Natural killer cell (primary cell): ENCODE results near the gene NKD1. TPM values are rescaled to one million over a fixed set of nuclear protein-coding genes. Genes with fewer than 3 reads are reported as not detected.
A peak's percentile ranks its signal among the peaks of the same experiment; 100 is the strongest.

ENCODE experiments used
- ATAC-seq, 3 donors: fragments of 150-1000 bp in 2 of 3; fragments of 200-7000 bp in 1 of 3; cut with Tn5 transposase; 1 replicate in 1 of 3; 2 replicates in 2 of 3; pipeline ENCODE4 v1.10.0; 2021; ENCODE audit warnings: mild to moderate bottlenecking in 2 of 3, moderate library complexity in 2 of 3
- DNase-seq, 2 donors: peaks; one replicate each; pipeline versions ENCODE4 v3.0.0 to v3.0.0-alpha.2; 2013 to 2021; ENCODE audit warnings: mixed read lengths in 1 of 2
- H3K27ac ChIP-seq: one replicate; pipeline ENCODE4 v1.5.1; 2013; ENCODE audit warnings: mild to moderate bottlenecking, low read length
- H3K27me3 ChIP-seq: one replicate; pipeline ENCODE4 v1.6.1; 2013; ENCODE audit warnings: low read length; ENCODE audit not compliant: control insufficient read depth, insufficient read depth
- H3K36me3 ChIP-seq: one replicate; pipeline ENCODE4 v1.6.1; 2013; ENCODE audit warnings: low read length; ENCODE audit not compliant: control insufficient read depth, insufficient read depth
- H3K4me1 ChIP-seq: one replicate; pipeline ENCODE4 v1.6.1; 2013; ENCODE audit warnings: low read length; ENCODE audit not compliant: control insufficient read depth, insufficient read depth
- H3K4me3 ChIP-seq: one replicate; pipeline ENCODE4 v1.5.1; 2013; ENCODE audit warnings: low read length
- H3K9me3 ChIP-seq: one replicate; pipeline ENCODE4 v1.6.1; 2013; ENCODE audit warnings: low read length; ENCODE audit not compliant: control insufficient read depth, insufficient read depth
- H3K27ac Mint-ChIP-seq, 2 donors: one replicate each; pipeline ENCODE4 v1.8.0; 2022; ENCODE audit warnings: mild to moderate bottlenecking in 2 of 2, mixed read lengths in 2 of 2, moderate library complexity in 1 of 2
- H3K27me3 Mint-ChIP-seq, 2 donors: one replicate each; pipeline ENCODE4 v1.8.0; 2022; ENCODE audit warnings: low read depth in 2 of 2, mixed read lengths in 2 of 2
- H3K36me3 Mint-ChIP-seq: one replicate; pipeline ENCODE4 v1.8.0; 2022; ENCODE audit warnings: mixed read lengths
- H3K4me1 Mint-ChIP-seq, 2 donors: one replicate each; pipeline ENCODE4 v1.8.0; 2022; ENCODE audit warnings: mixed read lengths in 2 of 2
- H3K4me3 Mint-ChIP-seq: one replicate; pipeline ENCODE4 v1.8.0; 2022; ENCODE audit warnings: mild to moderate bottlenecking, moderate library complexity, mixed read lengths
- H3K9me3 Mint-ChIP-seq, 2 donors: one replicate each; pipeline ENCODE4 v1.8.0; 2022; ENCODE audit warnings: mixed read lengths in 2 of 2
- CTCF ChIP-seq: fragments of 200-600 bp; IDR thresholded peaks from one replicate; pipeline ENCODE4 v1.8.0; 2022; ENCODE audit warnings: antibody characterized with exemption
- WGBS: methylation state at CpG from one replicate; pipeline ENCODE4 v1.1.7; 2013; ENCODE audit warnings: missing lambda C conversion rate; ENCODE audit not compliant: insufficient coverage; 5-methylcytosine and 5-hydroxymethylcytosine counted together
- intact Hi-C: fragments of 100-400 bp; cut with micrococcal nuclease; formaldehyde crosslinking; loops from one replicate; pipeline ENCODE4 v1.14.2; 2022
- total RNA-seq, 4 donors: library from RNA; stranded (reverse); fragments of 120-200 nt in 1 of 4; gene quantifications; one replicate each; pipeline versions ENCODE4 v1.2.3 to v1.2.4, GENCODE V29; 2013 to 2022

NKD1 gene
- total RNA-seq, 3 donors from 2014 or later (not counting 1 experiment from before 2014, with no cell fraction given) = 0.75 to 1.5 (median 1.0) TPM

GRCh38 chr16:50643192-50643591 lies 95.0 kb downstream of the NKD1 start:
- no peak for ATAC-seq
- Mint-ChIP-seq H3K9me3 (no peaks in the 10 kb centered on the region), H3K27ac (no peak overlapping the region), H3K4me3 (no peak overlapping the region), H3K27me3 (peaks cover 8 to 12% of the 10 kb centered on the region in 2 donors), H3K36me3 (no peaks in the 10 kb centered on the region), H3K4me1 (peaks cover 0 to 10% of the 10 kb centered on the region in 2 donors)
- Histone ChIP-seq H3K4me1 (no peaks in the 10 kb centered on the region), H3K4me3 (no peak overlapping the region), H3K9me3 (no peaks in the 10 kb centered on the region), H3K27ac (no peak overlapping the region), H3K36me3 (no peaks in the 10 kb centered on the region), H3K27me3 (no peaks in the 10 kb centered on the region)
- intact Hi-C loops = no loop called here
- no peak for DNase-seq
- no peak for TF ChIP-seq CTCF
- 74% methylated on average over 4 of the region's 4 CpGs for WGBS

GRCh38 chr16:50644245-50644644 lies 96.0 kb downstream of the NKD1 start:
- TF ChIP-seq CTCF = no peak
- DNase-seq = no peak
- no peak for ATAC-seq
- Mint-ChIP-seq H3K9me3 (no peaks in the 10 kb centered on the region), H3K4me3 (no peak overlapping the region), H3K4me1 (peaks cover 0 to 10% of the 10 kb centered on the region in 2 donors), H3K27me3 (peaks cover 8 to 12% of the 10 kb centered on the region in 2 donors), H3K36me3 (no peaks in the 10 kb centered on the region), H3K27ac (no peak overlapping the region)
- no peaks in the 10 kb centered on the region for H3K27me3 ChIP-seq
- H3K36me3 ChIP-seq = no peaks in the 10 kb centered on the region
- no peaks in the 10 kb centered on the region for H3K4me1 ChIP-seq
- intact Hi-C loops = no loop called here
- 89% methylated on average over 5 of the region's 5 CpGs for WGBS
- no peak overlapping the region for H3K4me3 ChIP-seq
- no peaks in the 10 kb centered on the region for H3K9me3 ChIP-seq
- H3K27ac ChIP-seq = no peak overlapping the region

- 35% methylated on average over 6 of the region's 6 CpGs for WGBS
- Histone ChIP-seq H3K27ac (no peak overlapping the region), H3K27me3 (no peaks in the 10 kb centered on the region), H3K9me3 (no peaks in the 10 kb centered on the region), H3K4me1 (no peaks in the 10 kb centered on the region), H3K4me3 (no peak overlapping the region), H3K36me3 (no peaks in the 10 kb centered on the region)
- H3K4me3 Mint-ChIP-seq = no peak overlapping the region
- intact Hi-C loops = no loop called here
- peaks cover 0 to 10% of the 10 kb centered on the region in 2 donors for H3K4me1 Mint-ChIP-seq
- H3K36me3 Mint-ChIP-seq = no peaks in the 10 kb centered on the region
- no peaks in the 10 kb centered on the region for H3K9me3 Mint-ChIP-seq
- H3K27ac Mint-ChIP-seq = peak overlapping the region in 1 of 2 donors; percentile 11
- TF ChIP-seq CTCF = no peak
- peak in 1 of 2 donors; percentile 66 for DNase-seq
- peaks cover 8 to 12% of the 10 kb centered on the region in 2 donors for H3K27me3 Mint-ChIP-seq
- peak in 2 of 3 donors; percentile 60 to 61 for ATAC-seq
Measured at GRCh38 chr16:50644729-50645128, 96.5 kb downstream of the NKD1 start.

GRCh38 chr16:50645563-50646220 lies 97.5 kb downstream of the NKD1 start:
- intact Hi-C loops = no loop called here
- H3K4me1 ChIP-seq = no peaks in the 10 kb centered on the region
- Mint-ChIP-seq H3K4me1 (peaks cover 0 to 10% of the 10 kb centered on the region in 2 donors), H3K36me3 (no peaks in the 10 kb centered on the region), H3K27ac (peak overlapping the region in 1 of 2 donors; percentile 11), H3K4me3 (no peak overlapping the region), H3K27me3 (peaks cover 8 to 9% of the 10 kb centered on the region in 2 donors), H3K9me3 (no peaks in the 10 kb centered on the region)
- no peak overlapping the region for H3K4me3 ChIP-seq
- no peaks in the 10 kb centered on the region for H3K36me3 ChIP-seq
- 84% methylated on average over 20 of the region's 20 CpGs for WGBS
- no peaks in the 10 kb centered on the region for H3K9me3 ChIP-seq
- no peaks in the 10 kb centered on the region for H3K27me3 ChIP-seq
- no peak for DNase-seq
- TF ChIP-seq CTCF = no peak
- ATAC-seq = no peak
- H3K27ac ChIP-seq = no peak overlapping the region
